Activated CD8-positive, alpha-beta memory T cell treated with anti-CD3 and anti-CD28 coated beads, Interleukin-2, amount 50 U/mL, for 4 hours (primary cell): ENCODE results near the gene DHPS.
"Not testable (repeated sequence)": the region's sequence is repeated elsewhere in the genome, so short reads cannot be mapped to it uniquely, and the experiment has no call there.

Experiments used
- DNase-seq: peaks from one replicate; pipeline ENCODE4 v3.0.0-alpha.2; 2020

Gene DHPS

GRCh38 chr19:12705169-12705568, 23.5 kb upstream of the DHPS start:
- DNase-seq = no peak

GRCh38 chr19:12703046-12703445, 21.4 kb upstream of the DHPS start:
- no peak for DNase-seq

GRCh38 chr19:12701596-12702282, 20.1 kb upstream of the DHPS start:
- no peak for DNase-seq

GRCh38 chr19:12698138-12698537, 16.5 kb upstream of the DHPS start:
- no peak for DNase-seq

GRCh38 chr19:12697425-12697824, 15.7 kb upstream of the DHPS start:
- not testable (repeated sequence) for DNase-seq

- peak; percentile 99 for DNase-seq
These were observed 15.0 kb upstream of the DHPS start, which contains the start of gene FBXW9 for GRCh38 chr19:12696366-12697335. Gene FBXW9, minus strand, starts transcription at chr19:12696631. Its CDS starts 50 bp downstream, at chr19:12696581.

GRCh38 chr19:12695997-12696365, 14.3 kb upstream of the DHPS start:
- no peak for DNase-seq

- no peak for DNase-seq
These were observed 13.8 kb upstream of the DHPS start for GRCh38 chr19:12695514-12695913.

GRCh38 chr19:12695096-12695495, 13.4 kb upstream of the DHPS start:
- no peak for DNase-seq

GRCh38 chr19:12694641-12695040, 13.0 kb upstream of the DHPS start:
- no peak for DNase-seq

GRCh38 chr19:12692960-12693359, 11.3 kb upstream of the DHPS start:
- no peak for DNase-seq

GRCh38 chr19:12689581-12690216, 8.0 kb upstream of the DHPS start:
- no peak for DNase-seq

GRCh38 chr19:12689012-12689411, 7.3 kb upstream of the DHPS start:
- no peak for DNase-seq

- DNase-seq = no peak
These were observed 6.0 kb upstream of the DHPS start, which contains the start of gene GNG14 for GRCh38 chr19:12687496-12688196. Gene GNG14, plus strand, starts transcription at chr19:12687998. Its CDS starts 51 bp downstream, at chr19:12688049.

GRCh38 chr19:12685831-12686230, 4.2 kb upstream of the DHPS start:
- DNase-seq = no peak

GRCh38 chr19:12680034-12680433, 1.6 kb downstream of the DHPS start:
- DNase-seq = no peak

- not testable (repeated sequence) for DNase-seq
These were observed 3.6 kb downstream of the DHPS start for GRCh38 chr19:12678039-12678438.

GRCh38 chr19:12676928-12677327, 4.8 kb downstream of the DHPS start:
- no peak for DNase-seq

GRCh38 chr19:12676384-12676792, 5.3 kb downstream of the DHPS start:
- DNase-seq = peak; percentile 87

GRCh38 chr19:12675940-12676339, 5.7 kb downstream of the DHPS start:
- no peak for DNase-seq

GRCh38 chr19:12675399-12675798, 6.3 kb downstream of the DHPS start:
- DNase-seq = no peak

- DNase-seq = no peak
These were observed 8.9 kb downstream of the DHPS start for GRCh38 chr19:12672744-12673143.
